NCI-H187 (cell line): Measurements from ENCODE around the gene AGPAT3.

Experiments
- DNase-seq, 2 experiments: peaks; one replicate each; lab custom pipeline; 2025; lab: John Stamatoyannopoulos, UW

AGPAT3 gene

GRCh38 chr21:44020551-44020950, 155.5 kb downstream of the AGPAT3 start:
- no peak for DNase-seq

DNA sequence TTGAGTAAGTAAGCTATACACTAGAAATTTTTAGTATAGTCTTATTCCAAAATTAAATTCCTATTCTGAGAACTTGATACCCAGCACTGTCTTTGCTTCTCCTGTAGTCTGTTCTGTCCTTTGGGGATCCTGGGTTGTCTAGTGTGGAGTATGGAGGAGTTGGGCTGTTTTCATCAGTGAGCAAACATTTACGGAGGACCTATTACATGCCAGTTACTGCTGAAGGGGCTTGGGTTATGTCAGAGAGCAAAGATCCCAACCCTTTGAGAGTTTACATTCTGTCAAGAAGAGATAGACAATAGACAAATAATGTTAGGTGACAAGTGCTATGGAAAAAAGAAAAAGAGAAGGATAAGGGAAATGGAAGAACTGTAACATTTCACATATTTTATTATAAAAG, 156.0 kb downstream of the AGPAT3 start:
- DNase-seq, result no peak

DNA sequence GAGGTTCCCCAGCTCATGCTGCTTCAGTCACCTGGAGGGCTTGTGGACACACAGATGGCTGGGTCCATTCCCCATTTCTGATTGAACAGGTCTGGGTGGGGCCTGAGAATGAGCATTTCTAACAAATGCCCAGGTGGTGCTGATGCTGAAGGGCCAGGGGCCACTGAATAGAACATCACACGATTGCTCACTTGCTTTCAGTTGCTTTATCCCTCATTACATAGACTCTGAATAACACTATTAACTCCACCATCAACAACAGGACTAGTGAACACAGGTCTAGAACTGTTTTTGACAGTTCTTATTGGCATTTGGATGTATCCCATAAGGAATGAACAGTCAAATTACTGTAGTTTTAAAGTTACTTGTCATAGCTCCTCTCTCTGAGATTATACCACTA, 159.2 kb downstream of the AGPAT3 start:
- DNase-seq, result no peak

DNA sequence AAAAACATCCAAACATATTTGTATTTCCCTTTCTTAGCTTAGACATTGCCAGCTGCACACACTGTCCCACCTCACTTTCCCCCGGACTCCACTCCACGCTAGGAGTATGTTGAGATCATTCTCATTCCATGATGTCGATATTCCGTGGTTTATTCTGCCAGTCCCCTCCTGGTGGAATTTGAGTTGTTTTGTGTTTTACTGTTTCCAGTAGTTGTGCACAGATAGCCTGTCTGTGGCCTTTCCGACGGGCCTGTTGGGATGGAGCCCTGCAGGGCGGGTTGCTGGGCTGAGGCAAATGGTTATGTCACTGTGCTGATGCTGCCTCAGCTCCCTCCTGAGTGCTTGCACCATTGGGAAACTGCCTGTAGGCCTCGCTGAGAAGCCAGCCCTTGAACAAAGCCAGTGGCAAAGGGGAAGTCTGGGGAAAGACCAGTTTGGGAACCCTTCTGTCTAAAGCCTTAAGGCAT, 159.9 kb downstream of the AGPAT3 start:
- no peak for DNase-seq

DNA sequence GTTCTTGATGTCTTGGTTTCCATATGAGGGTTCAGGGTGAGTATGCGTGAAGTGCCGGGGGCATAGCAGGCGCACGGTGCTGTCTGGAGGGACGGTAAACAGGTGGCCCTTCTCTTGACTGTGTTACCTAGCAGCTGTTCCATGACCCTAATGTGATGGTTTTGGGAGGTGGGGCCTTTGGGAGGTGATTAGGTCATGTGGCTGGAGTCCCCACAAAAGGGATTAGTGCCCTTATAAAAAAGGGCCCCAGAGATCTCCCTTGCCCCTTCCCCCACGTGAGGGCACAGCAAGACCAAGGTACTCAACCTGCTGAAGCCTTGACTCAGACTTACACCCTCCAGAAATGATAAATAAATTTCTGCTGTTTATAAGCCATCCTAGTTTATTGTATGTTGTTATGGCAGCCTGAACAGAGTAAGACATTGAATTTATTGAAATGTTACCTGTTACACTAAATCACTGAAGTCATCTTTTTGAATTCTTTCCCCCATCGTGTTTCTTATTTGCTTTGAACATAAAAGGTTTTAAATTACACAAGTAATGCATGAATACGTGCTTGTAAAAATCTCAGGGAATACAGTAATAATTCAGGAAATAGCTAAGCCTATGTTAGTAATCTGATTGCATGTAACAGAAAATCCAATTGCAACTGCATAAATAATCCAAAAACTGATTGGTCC, 162.7 kb downstream of the AGPAT3 start:
- no peak for DNase-seq

DNA sequence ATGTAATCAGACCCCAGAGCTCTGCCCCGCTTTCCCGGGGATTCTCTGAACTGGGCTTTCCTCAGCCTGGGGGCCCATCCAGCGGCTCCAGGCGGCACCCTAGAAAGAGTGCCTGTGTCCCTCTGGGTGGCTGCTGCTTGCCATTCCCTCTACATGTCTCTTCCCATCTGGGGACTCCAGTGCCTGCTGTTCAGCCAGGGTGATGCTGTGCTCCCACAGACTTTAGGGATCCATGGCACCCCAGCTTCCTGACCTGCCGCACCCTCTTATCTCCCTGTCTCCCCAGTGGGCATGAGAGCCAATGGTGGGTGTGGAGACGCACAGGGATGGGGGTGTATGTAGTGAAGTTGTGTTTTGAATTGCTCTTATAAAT, 163.2 kb downstream of the AGPAT3 start:
- DNase-seq, result no peak

DNA sequence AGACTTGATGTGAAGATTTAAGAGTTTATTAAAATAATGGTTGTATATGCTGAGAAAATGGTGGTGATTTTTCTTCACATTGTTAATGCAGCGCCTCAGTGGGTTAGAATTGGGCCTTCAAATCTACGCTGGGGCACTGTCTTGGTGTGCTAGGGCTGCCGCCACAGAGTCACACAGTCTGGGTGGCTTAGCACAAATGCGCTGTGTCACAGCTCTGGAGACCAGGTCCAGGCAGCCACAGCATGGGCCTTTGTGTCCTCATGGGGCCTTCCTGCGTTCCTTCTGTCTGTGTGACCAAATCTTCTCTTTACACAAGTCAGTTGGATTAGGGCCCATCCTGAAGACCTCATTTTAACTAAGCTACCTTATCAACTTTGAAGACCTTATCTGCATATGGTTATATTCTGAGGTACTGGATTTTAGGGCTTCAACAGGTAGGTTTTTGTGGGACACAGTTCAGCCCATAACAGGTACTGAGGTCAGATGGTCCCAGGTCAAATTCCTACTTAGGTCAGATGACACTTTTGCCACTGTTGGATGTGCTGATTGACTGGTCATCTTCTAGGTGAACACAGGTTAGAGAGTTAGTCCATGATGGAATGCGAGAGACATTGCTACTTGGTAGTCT, 164.6 kb downstream of the AGPAT3 start:
- DNase-seq, result no peak

DNA sequence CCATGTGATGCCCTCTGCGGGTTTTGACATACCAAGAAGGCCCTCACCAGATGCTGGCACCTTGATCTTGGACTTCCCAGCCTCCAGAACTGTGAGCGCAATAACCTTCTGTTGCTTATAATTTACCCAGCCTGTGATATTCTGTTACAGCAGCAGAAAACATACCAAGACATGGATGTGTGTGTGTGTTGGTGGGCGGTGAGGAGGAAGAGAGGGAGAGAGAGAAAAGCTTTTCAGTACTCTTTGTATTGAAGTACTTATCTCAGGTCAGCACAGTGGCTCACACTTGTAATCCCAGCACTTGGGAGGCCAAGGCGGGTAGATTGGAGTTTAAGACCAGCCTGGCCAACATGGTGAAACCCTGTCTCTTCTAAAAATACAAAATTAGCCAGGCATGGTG, 170.2 kb downstream of the AGPAT3 start:
- DNase-seq, result no peak
